IMR-90 (cell line): ENCODE measurements around the gene STIL. TPM values are rescaled to one million over a fixed set of nuclear protein-coding genes. Genes with fewer than 3 reads are reported as not detected.

Experiments used
- ATAC-seq: fragments of 200-7000 bp; cut with Tn5 transposase; 2 replicates; pipeline ENCODE4 v1.9.1; 2020; ENCODE audit warnings: low read depth, mild to moderate bottlenecking, moderate library complexity
- BruUV-seq: library from RNA; stranded (reverse); fragments of 400-500 nt; replicated peaks from 2 replicates; lab custom pipeline; 2021; lab: Mats Ljungman, UMichigan
- CTCF ChIA-PET: fragments of 300-600 bp; formaldehyde crosslinking; extraction: SDS; loops from one replicate; lab custom pipeline; 2021; ENCODE audit warnings: antibody characterized with exemption; lab: Yijun Ruan, JAX
- POLR2A ChIA-PET: fragments of 300-600 bp; sonication (Branson Sonifier 250); formaldehyde crosslinking; loops from one replicate; lab custom pipeline; 2022; ENCODE audit warnings: antibody characterized with exemption; ENCODE audit not compliant: unreplicated experiment; lab: Charles Lee
- DNase-seq: peaks from one replicate; pipeline ENCODE4 v3.0.0; 2013
- H2AFZ ChIP-seq: replicated peaks from 2 replicates; pipeline ENCODE3; 2013; ENCODE audit warnings: low read length, mild to moderate bottlenecking; ENCODE audit not compliant: poor library complexity
- H2AK5ac ChIP-seq: 2 replicates; pipeline ENCODE4 v1.6.1; 2013; ENCODE audit warnings: low read depth, low read length, inconsistent platforms
- H2AK9ac ChIP-seq: replicated peaks from 2 replicates; pipeline ENCODE3; 2013; ENCODE audit warnings: mild to moderate bottlenecking, low read depth, low read length, moderate library complexity; ENCODE audit not compliant: poor library complexity
- H2BK120ac ChIP-seq: 2 replicates; pipeline ENCODE4 v1.6.1; 2013; ENCODE audit warnings: low read depth, low read length, inconsistent platforms
- H2BK15ac ChIP-seq: 3 replicates; pipeline ENCODE4 v1.6.1; 2013; ENCODE audit warnings: low read depth, low read length, inconsistent platforms
- H2BK20ac ChIP-seq: 2 replicates; pipeline ENCODE4 v1.6.1; 2013; ENCODE audit warnings: low read depth, mild to moderate bottlenecking, inconsistent platforms, low read length, moderate library complexity
- H2BK5ac ChIP-seq: 2 replicates; pipeline ENCODE4 v1.6.1; 2013; ENCODE audit warnings: mild to moderate bottlenecking, low read depth, low read length, inconsistent platforms; ENCODE audit not compliant: poor library complexity, severe bottlenecking
- H3K14ac ChIP-seq: replicated peaks from 2 replicates; pipeline ENCODE4 v1.6.1; 2013; ENCODE audit warnings: low read depth, low read length, inconsistent platforms
- H3K18ac ChIP-seq: 2 replicates; pipeline ENCODE4 v1.6.1; 2013; ENCODE audit warnings: low read depth, low read length, control low read depth
- H3K23ac ChIP-seq: 2 replicates; pipeline ENCODE4 v1.6.1; 2013; ENCODE audit warnings: low read depth, low read length, inconsistent platforms
- H3K27ac ChIP-seq: 2 replicates; pipeline ENCODE4 v1.5.1; 2013; ENCODE audit warnings: mild to moderate bottlenecking, control low read depth, low read length; ENCODE audit not compliant: insufficient read depth
- H3K27me3 ChIP-seq: 2 replicates; pipeline ENCODE4 v1.6.1; 2013; ENCODE audit warnings: low read length; ENCODE audit not compliant: control insufficient read depth, insufficient read depth
- H3K36me3 ChIP-seq: 2 replicates; pipeline ENCODE4 v1.6.1; 2013; ENCODE audit warnings: low read length, mixed read lengths; ENCODE audit not compliant: control insufficient read depth, insufficient read depth
- H3K4ac ChIP-seq: 2 replicates; pipeline ENCODE4 v1.6.1; 2013; ENCODE audit warnings: low read depth, low read length, inconsistent platforms
- H3K4me1 ChIP-seq: 2 replicates; pipeline ENCODE4 v1.6.1; 2013; ENCODE audit warnings: low read length, mixed read lengths; ENCODE audit not compliant: control insufficient read depth, insufficient read depth
- H3K4me2 ChIP-seq: 2 replicates; pipeline ENCODE4 v1.6.1; 2013; ENCODE audit warnings: low read depth, mild to moderate bottlenecking, control low read depth, low read length, moderate library complexity
- H3K4me3 ChIP-seq: 2 replicates; pipeline ENCODE4 v1.5.1; 2013; ENCODE audit warnings: low read depth, mild to moderate bottlenecking, control low read depth, low read length, moderate library complexity; ENCODE audit not compliant: insufficient read depth
- H3K56ac ChIP-seq: 2 replicates; pipeline ENCODE4 v1.6.1; 2013; ENCODE audit warnings: low read length, inconsistent platforms; ENCODE audit not compliant: insufficient read depth; ENCODE audit errors: extremely low read depth
- H3K79me1 ChIP-seq, 2 experiments: 2 replicates each; pipeline ENCODE4 v1.6.1; 2013; ENCODE audit warnings: low read length in 2 of 2, inconsistent platforms in 1 of 2, low read depth in 1 of 2
- H3K9ac ChIP-seq: 2 replicates; pipeline ENCODE4 v1.6.1; 2013; ENCODE audit warnings: low read depth, low read length, control low read depth
- H3K9me1 ChIP-seq: 2 replicates; pipeline ENCODE4 v1.6.1; 2013; ENCODE audit warnings: low read length, inconsistent platforms; ENCODE audit not compliant: insufficient read depth
- H3K9me3 ChIP-seq: 2 replicates; pipeline ENCODE4 v1.6.1; 2013; ENCODE audit warnings: low read length; ENCODE audit not compliant: control insufficient read depth, insufficient read depth
- H4K20me1 ChIP-seq: 2 replicates; pipeline ENCODE4 v1.6.1; 2013; ENCODE audit warnings: low read length, inconsistent platforms; ENCODE audit not compliant: insufficient read depth
- H4K5ac ChIP-seq: 2 replicates; pipeline ENCODE4 v1.6.1; 2013; ENCODE audit warnings: mild to moderate bottlenecking, low read depth, low read length, control low read depth
- H4K8ac ChIP-seq, 2 experiments: 2 replicates each; pipeline ENCODE4 v1.6.1; 2013; ENCODE audit warnings: low read depth in 2 of 2, low read length in 2 of 2, control low read depth in 1 of 2, inconsistent platforms in 1 of 2
- H4K91ac ChIP-seq: 2 replicates; pipeline ENCODE4 v1.6.1; 2013; ENCODE audit warnings: low read depth, low read length, inconsistent platforms; ENCODE audit not compliant: insufficient read depth
- CEBPB ChIP-seq: IDR thresholded peaks from 2 replicates; pipeline ENCODE4 v1.6.1; 2012; ENCODE audit warnings: low read depth, low read length, improper control_type of control experiment
- ELK1 ChIP-seq: fragments of 150-350 bp; IDR thresholded peaks from 2 replicates; pipeline ENCODE4 v1.6.1; 2016; ENCODE audit warnings: low read depth, mild to moderate bottlenecking, low read length, moderate library complexity, borderline replicate concordance
- MAZ ChIP-seq: IDR thresholded peaks from 2 replicates; pipeline ENCODE4 v1.6.1; 2012; ENCODE audit warnings: low read depth, mild to moderate bottlenecking, low read length, improper control_type of control experiment, moderate library complexity, borderline replicate concordance
- RCOR1 ChIP-seq: IDR thresholded peaks from 2 replicates; pipeline ENCODE4 v1.6.1; 2012; ENCODE audit warnings: mild to moderate bottlenecking, low read length, improper control_type of control experiment; ENCODE audit not compliant: insufficient replicate concordance
- WGBS, 2 experiments: methylation state at CpG; one replicate each; pipeline versions ENCODE4 v1.1.5 to v1.1.7; 2013; ENCODE audit warnings: missing lambda C conversion rate in 2 of 2; ENCODE audit not compliant: insufficient read length in 1 of 2; ENCODE audit errors: extremely low coverage in 2 of 2; 5-methylcytosine and 5-hydroxymethylcytosine counted together
- dilution Hi-C: fragments of 300-500 bp; cut with HindIII; formaldehyde crosslinking; loops from one replicate; pipeline ENCODE4 v1.14.3; 2018; ENCODE audit warnings: low sequenced_read_pairs; ENCODE audit not compliant: unreplicated experiment
- in situ Hi-C: fragments of 300-500 bp; cut with MboI; formaldehyde crosslinking; loops from 3 replicates; pipeline ENCODE4 v1.14.3; 2019; ENCODE audit warnings: low sequenced_read_pairs, inconsistent platforms, mixed read lengths
- intact Hi-C: fragments of 100-400 bp; cut with micrococcal nuclease; formaldehyde crosslinking; loops from 2 replicates; pipeline ENCODE4 v1.10.0; 2022
- polyA plus RNA-seq, 3 experiments: library from polyadenylated mRNA; depleted of rRNA; stranded (reverse); fragments of >200 nt; gene quantifications; 2 replicates each; pipeline ENCODE4 v1.2.3, GENCODE V29; 2012; ENCODE audit warnings: low replicate concordance in 1 of 3
- total RNA-seq: library from RNA; depleted of rRNA; stranded (reverse); fragments of >200 nt; gene quantifications from 2 replicates; pipeline ENCODE4 v1.2.3, GENCODE V29; 2012

The STIL gene
- total and polyA plus RNA-seq, 2 of the 4 experiments (the other 2 are of a cell fraction) = 6.8 to 17.2 TPM

GRCh38 chr1:47227341-47228232, 86.4 kb downstream of the STIL start:
- ChIA-PET CTCF (interaction anchor here (0.7 to 1.6 kb wide), 3 partner anchors 34 to 48 kb away, joined by 3 to 4 read pairs (median 3); no protein-coding TSS in a partner anchor), POLR2A (interaction anchor here (0.5 kb wide), 1 partner anchor 36 kb away, joined by 8 read pairs; no protein-coding TSS in a partner anchor)
- dilution Hi-C loops = no loop called here
- 16% methylated on average over 3 of the region's 7 CpGs; no CpG with 5 or more reads in 1 of the 2 experiments for WGBS, 2 experiments
- H2BK120ac ChIP-seq = no peak overlapping the region
- DNase-seq (no peak), ATAC-seq (no peak)
- H4K5ac ChIP-seq = no peak overlapping the region
- no peaks in the 10 kb centered on the region for H3K36me3 ChIP-seq
- peaks cover 6% of the 10 kb centered on the region for H3K4me1 ChIP-seq
- H3K9ac ChIP-seq = no peak overlapping the region
- H4K8ac ChIP-seq = no peak overlapping the region
- H3K4me3 ChIP-seq = no peak overlapping the region
- intact Hi-C loops = no loop called here
- no peak overlapping the region for H3K14ac ChIP-seq
- no peak overlapping the region for H4K91ac ChIP-seq
- H2AFZ ChIP-seq = no peak overlapping the region
- no peaks in the 10 kb centered on the region; the same call in 1 of the 2 replicates for H3K9me1 ChIP-seq
- H3K4me2 ChIP-seq = no peak overlapping the region
- in situ Hi-C loops = no loop called here
- no peak overlapping the region for H3K23ac ChIP-seq
- no peak overlapping the region for H2BK15ac ChIP-seq
- H3K79me1 ChIP-seq = no peaks in the 10 kb centered on the region
- no peak overlapping the region for H3K4ac ChIP-seq
- no peak overlapping the region for H3K56ac ChIP-seq
- peaks cover 99% of the 10 kb centered on the region for H3K27me3 ChIP-seq
- H2BK20ac ChIP-seq = no peak overlapping the region
- no peak overlapping the region for H2AK9ac ChIP-seq
- peaks cover 11% of the 10 kb centered on the region; the same call in 1 of the 2 replicates for H4K20me1 ChIP-seq
- no TSS peak for BruUV-seq
- no peak overlapping the region for H2BK5ac ChIP-seq
- no peak overlapping the region for H2AK5ac ChIP-seq
- no peak overlapping the region for H3K27ac ChIP-seq
- no peak for TF ChIP-seq ELK1
- TF ChIP-seq CEBPB = no peak
- no peak for TF ChIP-seq RCOR1
- TF ChIP-seq MAZ = no peak
- no peak overlapping the region for H3K18ac ChIP-seq
- H3K9me3 ChIP-seq = peaks cover 24% of the 10 kb centered on the region
